Activated T-cell treated with anti-CD3 and anti-CD28 coated beads, Interleukin-2, amount 50 U/mL, for 24 hours (primary cell): ENCODE results near the gene BCKDHA.
"Not testable (repeated sequence)": the region's sequence is repeated elsewhere in the genome, so short reads cannot be mapped to it uniquely, and the experiment has no call there.

Experiments used
- DNase-seq: peaks from one replicate; pipeline ENCODE4 v3.0.0-alpha.2; 2020
- H3K27ac Mint-ChIP-seq: 2 replicates; pipeline ENCODE4 v1.8.0; 2020; ENCODE audit warnings: mild to moderate bottlenecking, mixed read lengths
- H3K27me3 Mint-ChIP-seq: 2 replicates; pipeline ENCODE4 v1.8.0; 2020; ENCODE audit warnings: mixed read lengths
- H3K36me3 Mint-ChIP-seq: 2 replicates; pipeline ENCODE4 v1.8.0; 2020; ENCODE audit warnings: low read depth, mixed read lengths
- H3K4me1 Mint-ChIP-seq: 2 replicates; pipeline ENCODE4 v1.8.0; 2020; ENCODE audit warnings: low read depth, mixed read lengths
- H3K4me3 Mint-ChIP-seq: 2 replicates; pipeline ENCODE4 v1.8.0; 2020; ENCODE audit warnings: mild to moderate bottlenecking, moderate library complexity, mixed read lengths
- H3K9me3 Mint-ChIP-seq: 2 replicates; pipeline ENCODE4 v1.8.0; 2020; ENCODE audit warnings: mixed read lengths

Gene BCKDHA

DNA sequence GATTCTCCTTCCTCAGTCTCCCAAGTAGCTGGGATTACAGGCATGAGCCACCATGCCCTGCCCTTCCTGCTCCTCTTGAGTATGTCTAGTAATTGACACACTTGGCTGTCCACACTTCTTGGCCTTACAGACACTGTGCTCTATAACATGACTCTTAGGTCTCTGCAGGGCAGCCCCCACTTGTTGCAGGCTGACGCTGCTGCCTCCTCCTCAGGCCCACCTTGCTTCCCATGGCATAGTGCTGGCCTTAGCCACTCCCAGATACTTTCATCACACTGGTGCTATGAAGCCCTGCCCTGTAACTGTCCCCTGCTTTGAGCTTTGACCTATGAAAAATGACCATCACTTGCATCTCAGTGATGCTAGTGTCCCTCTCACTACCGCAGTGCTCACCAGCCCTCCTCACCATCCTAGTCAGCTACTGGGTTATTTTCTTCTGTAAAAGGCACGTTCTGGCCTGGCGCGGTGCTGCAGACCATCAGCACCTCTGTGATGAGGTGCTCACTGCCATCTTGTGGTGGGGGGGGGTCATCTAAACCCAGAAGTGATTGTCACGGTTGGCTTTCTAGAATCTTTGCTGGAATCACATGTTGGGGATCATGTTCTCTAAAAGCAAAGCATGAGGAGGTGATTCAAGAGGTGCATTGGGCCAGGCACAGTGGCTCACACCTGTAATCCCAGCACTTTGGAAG, 55.1 kb downstream of the BCKDHA start:
- Mint-ChIP-seq H3K27me3 (peaks cover 2% of the 10 kb centered on the region), H3K9me3 (no peaks in the 10 kb centered on the region), H3K36me3 (no peaks in the 10 kb centered on the region), H3K4me3 (no peak overlapping the region), H3K4me1 (peaks cover 21% of the 10 kb centered on the region), H3K27ac (no peak overlapping the region)
- DNase-seq, result no peak

DNA sequence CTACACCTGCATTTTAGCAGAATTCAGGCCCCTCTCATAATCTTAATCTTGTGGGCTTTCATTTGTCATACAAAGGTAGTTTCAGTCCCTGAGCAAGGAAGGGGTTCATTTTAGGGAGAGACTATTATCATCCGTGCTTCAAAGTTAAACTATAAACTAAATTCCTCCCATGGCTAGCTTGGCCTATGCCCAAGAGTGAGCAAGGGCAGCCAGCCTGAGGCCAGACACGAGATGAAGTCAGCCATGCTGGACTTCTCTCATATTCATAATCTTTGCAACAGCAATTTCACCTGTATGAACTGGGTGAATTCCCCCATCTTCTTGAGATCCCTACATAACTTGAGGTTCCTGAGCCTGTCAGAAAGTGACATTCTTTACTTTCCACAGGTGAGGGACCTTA, 58.3 kb downstream of the BCKDHA start:
- Mint-ChIP-seq H3K4me1 (peaks cover 15% of the 10 kb centered on the region), H3K4me3 (no peak overlapping the region), H3K27me3 (no peaks in the 10 kb centered on the region), H3K27ac (no peak overlapping the region), H3K36me3 (no peaks in the 10 kb centered on the region), H3K9me3 (no peaks in the 10 kb centered on the region)
- no peak for DNase-seq

DNA sequence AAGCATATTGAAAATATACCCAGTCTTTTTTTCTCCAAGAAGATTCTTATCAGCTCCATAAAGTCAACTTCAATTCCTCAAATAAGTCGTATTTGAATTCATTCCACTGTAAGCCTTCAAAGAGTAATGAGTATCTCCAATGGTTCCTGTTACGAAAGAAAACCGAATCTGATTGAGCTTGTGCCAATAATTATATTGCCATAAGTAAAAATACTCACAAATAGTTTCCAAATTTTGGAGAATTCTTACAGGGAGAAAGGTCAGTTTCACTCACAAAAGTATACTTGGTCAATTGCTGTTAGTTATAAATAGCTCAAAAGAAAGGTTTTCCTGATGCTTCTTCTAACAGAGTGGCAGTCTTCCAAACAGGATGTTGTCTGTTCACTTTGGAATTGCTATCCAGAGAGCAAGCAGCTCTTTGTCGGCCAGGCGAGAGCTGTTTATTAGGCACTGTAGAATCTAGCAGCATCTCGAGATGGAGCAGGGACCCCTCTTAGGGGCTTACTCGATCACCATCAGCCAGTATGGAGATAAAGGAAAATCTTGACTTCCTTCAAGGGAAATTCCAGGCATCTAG, 58.8 kb downstream of the BCKDHA start:
- H3K4me1 Mint-ChIP-seq, result peaks cover 15% of the 10 kb centered on the region
- no peaks in the 10 kb centered on the region for H3K9me3 Mint-ChIP-seq
- DNase-seq, result no peak
- no peaks in the 10 kb centered on the region for H3K27me3 Mint-ChIP-seq
- no peak overlapping the region for H3K27ac Mint-ChIP-seq
- H3K36me3 Mint-ChIP-seq, result no peaks in the 10 kb centered on the region
- H3K4me3 Mint-ChIP-seq, result no peak overlapping the region

DNA sequence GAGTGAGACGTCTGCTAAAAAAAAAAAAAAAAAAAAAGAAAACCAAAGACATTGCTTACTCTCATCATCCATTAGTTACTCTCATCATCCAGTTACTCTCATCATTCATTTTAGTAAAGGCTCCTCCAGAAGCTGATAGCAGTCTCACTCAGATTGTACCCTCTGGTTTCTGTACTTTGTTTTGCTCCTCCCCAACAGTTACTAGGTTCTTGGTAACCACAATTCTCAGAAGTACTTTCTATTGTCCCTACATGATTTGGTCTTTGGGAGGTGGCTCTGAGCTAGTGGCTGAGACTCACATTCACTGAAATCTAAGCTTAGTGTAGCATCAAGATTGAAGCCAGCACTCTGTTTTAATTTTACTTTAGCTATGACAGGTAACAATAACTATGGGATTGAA, 59.6 kb downstream of the BCKDHA start:
- Mint-ChIP-seq H3K27me3 (peaks cover 4% of the 10 kb centered on the region), H3K4me1 (peaks cover 15% of the 10 kb centered on the region), H3K36me3 (no peaks in the 10 kb centered on the region), H3K27ac (peak overlapping the region; percentile 39), H3K4me3 (no peak overlapping the region), H3K9me3 (no peaks in the 10 kb centered on the region)
- DNase-seq, result no peak

DNA sequence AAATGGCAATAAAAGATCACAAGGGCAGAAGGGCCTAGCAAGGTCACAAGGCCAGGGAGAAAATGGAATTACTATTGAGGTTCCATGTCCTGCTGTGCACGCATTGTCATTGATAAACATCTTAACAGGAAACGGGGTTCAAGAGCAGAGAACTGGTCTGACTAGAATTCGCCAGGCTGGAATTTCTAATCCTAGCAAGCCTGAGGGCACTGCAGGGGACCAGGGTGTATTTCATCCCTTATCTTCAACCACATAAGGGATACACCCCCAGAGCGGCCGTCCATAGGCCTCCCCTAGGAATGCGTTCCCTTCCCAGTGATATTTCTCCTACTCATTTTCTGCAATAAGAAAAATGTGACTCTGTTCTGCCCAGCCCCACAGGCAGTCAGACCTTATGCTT, 64.9 kb downstream of the BCKDHA start:
- Mint-ChIP-seq H3K27ac (no peak overlapping the region), H3K27me3 (peaks cover 30% of the 10 kb centered on the region), H3K4me1 (peaks cover 10% of the 10 kb centered on the region), H3K9me3 (no peaks in the 10 kb centered on the region), H3K4me3 (no peak overlapping the region), H3K36me3 (no peaks in the 10 kb centered on the region)
- no peak for DNase-seq

DNA sequence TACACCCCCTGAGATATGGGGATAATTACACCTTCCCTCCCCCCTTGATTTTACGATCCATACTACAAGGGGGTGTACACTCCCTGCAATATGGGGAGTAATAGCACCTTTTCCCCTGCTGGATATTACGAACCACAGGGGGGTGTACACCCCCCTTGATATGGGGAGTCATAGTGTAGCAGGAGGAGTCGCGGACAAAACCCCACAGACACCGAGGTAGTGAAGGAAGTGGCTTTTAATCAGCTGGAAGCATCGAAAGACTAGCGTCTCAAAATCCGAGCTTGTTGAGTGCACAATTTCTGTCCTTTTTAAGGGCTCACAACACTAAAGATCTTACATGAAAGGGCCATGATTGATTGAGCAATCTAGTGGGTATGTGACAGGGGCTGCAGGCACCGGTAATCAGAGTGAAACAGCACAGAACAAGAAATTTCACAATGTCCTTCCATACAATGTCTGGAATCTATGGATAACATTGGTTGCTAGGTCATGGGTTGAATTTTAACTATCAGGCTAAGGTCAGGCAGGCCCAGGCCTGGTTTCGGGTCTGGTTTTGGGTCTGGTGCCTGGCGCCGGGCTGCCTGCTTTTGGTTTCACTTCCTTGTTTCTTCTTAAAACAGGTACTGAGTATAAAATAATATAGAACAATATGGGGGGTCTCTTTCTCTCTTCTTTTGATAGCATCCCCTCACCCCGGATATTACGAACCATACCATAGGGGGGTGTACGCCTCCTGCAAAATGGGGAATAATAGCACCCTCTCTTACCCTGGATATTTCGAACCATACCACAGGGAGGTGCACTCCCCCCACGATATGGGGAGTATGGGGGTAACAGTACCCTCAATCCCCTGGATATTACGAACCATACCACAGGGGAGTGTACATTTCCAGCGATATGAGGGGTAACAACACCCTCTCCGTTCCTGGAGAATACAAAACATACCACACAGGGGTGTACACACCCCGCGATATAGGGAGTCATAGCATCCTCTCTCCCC, 65.9 kb downstream of the BCKDHA start:
- not testable (repeated sequence) for H3K4me1 Mint-ChIP-seq, H3K9me3 Mint-ChIP-seq, H3K27ac Mint-ChIP-seq, DNase-seq, H3K36me3 Mint-ChIP-seq
- peak overlapping the region; percentile 13 for H3K4me3 Mint-ChIP-seq
- H3K27me3 Mint-ChIP-seq, result peaks cover 38% of the 10 kb centered on the region
